HG03097 (cell line): ENCODE results near the gene CDRT4.
"Not testable (repeated sequence)": the region's sequence is repeated elsewhere in the genome, so short reads cannot be mapped to it uniquely, and the experiment has no call there.

Source experiments
- ATAC-seq: cut with Tn5 transposase; IDR thresholded peaks from one replicate; pipeline ENCODE4 v1.9.1; 2021; ENCODE audit not compliant: unreplicated experiment, low FRiP score

Gene CDRT4

GRCh38 chr17:15462976-15463772, 4.2 kb downstream of the CDRT4 start:
- ATAC-seq = no peak

- no peak for ATAC-seq
Observed at GRCh38 chr17:15457723-15458094, 9.7 kb downstream of the CDRT4 start.

GRCh38 chr17:15456972-15457722, 10.3 kb downstream of the CDRT4 start:
- no peak for ATAC-seq

- ATAC-seq = no peak
Observed at GRCh38 chr17:15456496-15456895, 10.9 kb downstream of the CDRT4 start.

- ATAC-seq = no peak
Observed at GRCh38 chr17:15454346-15454745, 13.1 kb downstream of the CDRT4 start.

GRCh38 chr17:15453782-15454181, 13.6 kb downstream of the CDRT4 start:
- no peak for ATAC-seq

- no peak for ATAC-seq
Observed at GRCh38 chr17:15453246-15453645, 14.2 kb downstream of the CDRT4 start.

- no peak for ATAC-seq
Observed at GRCh38 chr17:15452746-15453145, 14.7 kb downstream of the CDRT4 start.

GRCh38 chr17:15451680-15452079, 15.7 kb downstream of the CDRT4 start:
- ATAC-seq = no peak

- ATAC-seq = no peak
Observed at GRCh38 chr17:15448580-15448956, 18.9 kb downstream of the CDRT4 start.

GRCh38 chr17:15447928-15448579, 19.4 kb downstream of the CDRT4 start:
- ATAC-seq = no peak

- ATAC-seq = no peak
Observed at GRCh38 chr17:15446036-15446435, 21.4 kb downstream of the CDRT4 start.

- ATAC-seq = no peak
Observed at GRCh38 chr17:15444805-15445204, 22.6 kb downstream of the CDRT4 start.

- ATAC-seq = no peak
Observed at GRCh38 chr17:15442311-15443180, 24.9 kb downstream of the CDRT4 start.

GRCh38 chr17:15441315-15441714, 26.1 kb downstream of the CDRT4 start:
- no peak for ATAC-seq

GRCh38 chr17:15440347-15440746, 27.1 kb downstream of the CDRT4 start:
- no peak for ATAC-seq

- not testable (repeated sequence) for ATAC-seq
Observed at GRCh38 chr17:15439205-15439985, 28.0 kb downstream of the CDRT4 start.

- ATAC-seq = no peak
Observed at GRCh38 chr17:15438491-15439105, 28.8 kb downstream of the CDRT4 start.

GRCh38 chr17:15437303-15437635, 30.2 kb downstream of the CDRT4 start:
- ATAC-seq = no peak
